H9 (cell line): ENCODE data around the gene SEC61A2. TPM values are rescaled to one million over a fixed set of nuclear protein-coding genes. Genes with fewer than 3 reads are reported as not detected.

ENCODE experiments used
- DNase-seq: peaks from one replicate; pipeline ENCODE4 v3.0.0-alpha.2; 2017
- H2AFZ ChIP-seq: one replicate; pipeline ENCODE4 v1.6.1; 2013; ENCODE audit warnings: mild to moderate bottlenecking, low read length, control low read depth, moderate library complexity
- H2AK5ac ChIP-seq: 2 replicates; pipeline ENCODE4 v1.6.1; 2013; ENCODE audit warnings: low read length, control low read depth, mixed read lengths; ENCODE audit not compliant: insufficient read length
- H2BK120ac ChIP-seq: one replicate; pipeline ENCODE4 v1.6.1; 2013; ENCODE audit warnings: low read depth, mild to moderate bottlenecking, low read length, control low read depth, inconsistent platforms; ENCODE audit not compliant: poor library complexity, severe bottlenecking
- H2BK12ac ChIP-seq: 2 replicates; pipeline ENCODE4 v1.6.1; 2013; ENCODE audit warnings: low read length, control low read depth, mixed read lengths, low read depth; ENCODE audit not compliant: insufficient read length
- H2BK15ac ChIP-seq: 2 replicates; pipeline ENCODE4 v1.6.1; 2013; ENCODE audit warnings: low read depth, low read length, control low read depth
- H2BK20ac ChIP-seq: one replicate; pipeline ENCODE4 v1.6.1; 2013; ENCODE audit warnings: low read depth, mild to moderate bottlenecking, low read length, control low read depth, inconsistent platforms; ENCODE audit not compliant: poor library complexity, severe bottlenecking
- H2BK5ac ChIP-seq: 2 replicates; pipeline ENCODE4 v1.6.1; 2013; ENCODE audit warnings: low read length, control low read depth, mixed read lengths; ENCODE audit not compliant: insufficient read length
- H3K14ac ChIP-seq: 2 replicates; pipeline ENCODE4 v1.6.1; 2013; ENCODE audit warnings: low read length, control low read depth; ENCODE audit not compliant: insufficient read depth
- H3K18ac ChIP-seq: 2 replicates; pipeline ENCODE4 v1.6.1; 2013; ENCODE audit warnings: low read depth, mild to moderate bottlenecking, mixed read lengths, low read length, control low read depth; ENCODE audit not compliant: insufficient read length
- H3K23ac ChIP-seq: 2 replicates; pipeline ENCODE4 v1.6.1; 2013; ENCODE audit warnings: low read length, control low read depth, mixed read lengths, low read depth; ENCODE audit not compliant: insufficient read length
- H3K23me2 ChIP-seq: 2 replicates; pipeline ENCODE4 v1.6.1; 2013; ENCODE audit warnings: low read depth, mild to moderate bottlenecking, mixed read lengths, low read length, control low read depth; ENCODE audit not compliant: insufficient read length, poor library complexity, severe bottlenecking
- H3K27ac ChIP-seq: 2 replicates; pipeline ENCODE4 v1.5.1; 2013; ENCODE audit warnings: low read length, control low read depth, mixed read lengths, low read depth; ENCODE audit not compliant: insufficient read length
- H3K27me3 ChIP-seq: 2 replicates; pipeline ENCODE4 v1.6.1; 2013; ENCODE audit warnings: low read length, control low read depth, inconsistent platforms; ENCODE audit not compliant: insufficient read depth
- H3K4ac ChIP-seq: 2 replicates; pipeline ENCODE4 v1.6.1; 2013; ENCODE audit warnings: low read depth, mild to moderate bottlenecking, control low read depth, inconsistent platforms, low read length, moderate library complexity
- H3K4me1 ChIP-seq: 2 replicates; pipeline ENCODE4 v1.6.1; 2013; ENCODE audit warnings: low read length, control low read depth, inconsistent platforms; ENCODE audit not compliant: insufficient read depth
- H3K4me2 ChIP-seq: 2 replicates; pipeline ENCODE4 v1.6.1; 2013; ENCODE audit warnings: low read length, control low read depth, mixed read lengths; ENCODE audit not compliant: insufficient read length, insufficient read depth
- H3K56ac ChIP-seq: 2 replicates; pipeline ENCODE4 v1.6.1; 2013; ENCODE audit warnings: low read depth, mild to moderate bottlenecking, mixed read lengths, low read length, control low read depth; ENCODE audit not compliant: insufficient read length
- H3K79me1 ChIP-seq: 2 replicates; pipeline ENCODE4 v1.6.1; 2013; ENCODE audit warnings: low read depth, mild to moderate bottlenecking, moderate library complexity, low read length, control low read depth, inconsistent platforms; ENCODE audit not compliant: insufficient read depth, poor library complexity, severe bottlenecking
- H3K79me2 ChIP-seq: 2 replicates; pipeline ENCODE4 v1.6.1; 2013; ENCODE audit warnings: low read length, control low read depth, inconsistent platforms; ENCODE audit not compliant: insufficient read depth
- H3K9ac ChIP-seq: 2 replicates; pipeline ENCODE4 v1.6.1; 2013; ENCODE audit warnings: low read length, control low read depth, mixed read lengths; ENCODE audit not compliant: insufficient read length; ENCODE audit errors: extremely low read depth
- H3K9me3 ChIP-seq: one replicate; pipeline ENCODE4 v1.6.1; 2013; ENCODE audit warnings: low read depth, low read length, inconsistent platforms; ENCODE audit not compliant: control insufficient read depth
- H3T11ph ChIP-seq: one replicate; pipeline ENCODE4 v1.6.1; 2013; ENCODE audit warnings: mild to moderate bottlenecking, low read length, control low read depth, inconsistent platforms
- H4K20me1 ChIP-seq: one replicate; pipeline ENCODE4 v1.6.1; 2013; ENCODE audit not compliant: control insufficient read depth, insufficient read length, insufficient read depth
- H4K5ac ChIP-seq: 2 replicates; pipeline ENCODE4 v1.6.1; 2013; ENCODE audit warnings: low read depth, mild to moderate bottlenecking, mixed read lengths, low read length, control low read depth; ENCODE audit not compliant: insufficient read length
- H4K8ac ChIP-seq: replicated peaks from 2 replicates; pipeline ENCODE4 v1.6.1; 2013; ENCODE audit warnings: low read length, control low read depth, mixed read lengths, low read depth; ENCODE audit not compliant: insufficient read length
- H4K91ac ChIP-seq: 2 replicates; pipeline ENCODE4 v1.6.1; 2013; ENCODE audit warnings: low read depth, mild to moderate bottlenecking, moderate library complexity, mixed read lengths, low read length, control low read depth; ENCODE audit not compliant: insufficient read length
- H3K27ac Mint-ChIP-seq, 3 experiments: 2 replicates in 2 of 3; 3 replicates in 1 of 3; pipeline ENCODE4 v1.8.0; 2020 to 2021; ENCODE audit warnings: mixed read lengths in 3 of 3, mild to moderate bottlenecking in 1 of 3, moderate library complexity in 1 of 3
- H3K27me3 Mint-ChIP-seq: 2 replicates; pipeline ENCODE4 v1.8.0; 2021; ENCODE audit warnings: low read depth, mild to moderate bottlenecking, moderate library complexity, mixed read lengths
- H3K36me3 Mint-ChIP-seq, 3 experiments: 2 replicates in 2 of 3; 3 replicates in 1 of 3; pipeline ENCODE4 v1.8.0; 2020 to 2021; ENCODE audit warnings: low read depth in 3 of 3, mixed read lengths in 3 of 3; ENCODE audit not compliant: insufficient read depth in 1 of 3
- H3K4me1 Mint-ChIP-seq, 2 experiments: 2 replicates each; pipeline ENCODE4 v1.8.0; 2020; ENCODE audit warnings: mixed read lengths in 2 of 2
- H3K4me3 Mint-ChIP-seq, 2 experiments: 2 replicates in 1 of 2; 3 replicates in 1 of 2; pipeline ENCODE4 v1.8.0; 2020 to 2021; ENCODE audit warnings: mild to moderate bottlenecking in 2 of 2, mixed read lengths in 2 of 2, moderate library complexity in 1 of 2
- H3K9me3 Mint-ChIP-seq, 2 experiments: 2 replicates in 1 of 2; 3 replicates in 1 of 2; pipeline ENCODE4 v1.8.0; 2020; ENCODE audit warnings: mild to moderate bottlenecking in 2 of 2, mixed read lengths in 2 of 2, moderate library complexity in 1 of 2
- WGBS: extraction: QIAGEN DNeasy Blood & Tissue Kit; methylation state at CpG from one replicate; pipeline ENCODE4 v1.1.7; 2013; ENCODE audit warnings: missing lambda C conversion rate, low lambda C conversion rate, mixed read lengths; ENCODE audit not compliant: insufficient read length; ENCODE audit errors: extremely low coverage; 5-methylcytosine and 5-hydroxymethylcytosine counted together
- total RNA-seq: library from RNA; stranded (reverse); gene quantifications from 2 replicates; pipeline ENCODE4 v1.2.1, GENCODE V29; 2021
- TF ChIP-seq, protein P1 (sequence below): fragments of 200-600 bp; sonication (generic); conservative IDR thresholded peaks from 3 replicates; pipeline ENCODE4 v1.8.0; 2021; ENCODE audit warnings: antibody characterized with exemption, mild to moderate bottlenecking

SEC61A2 gene
- total RNA-seq, 1 experiment from 2014 or later = 13.9 TPM

GRCh38 chr10:12184165-12184564 is 54.7 kb downstream of the SEC61A2 start:
- Histone ChIP-seq H2BK15ac (no peak overlapping the region), H3K9me3 (no peaks in the 10 kb centered on the region), H3K4me2 (no peak overlapping the region), H2BK120ac (no peak overlapping the region), H4K5ac (no peak overlapping the region), H2BK20ac (no peak overlapping the region), H3K4ac (no peak overlapping the region), H3K27me3 (no peaks in the 10 kb centered on the region), H2BK12ac (no peak overlapping the region), H4K8ac (no peak overlapping the region), H3K4me1 (peaks cover 11% of the 10 kb centered on the region), H3K9ac (no peak overlapping the region), H4K91ac (no peak overlapping the region), H2AK5ac (no peak overlapping the region), H3K18ac (no peak overlapping the region), H3K79me1 (peaks cover 13% of the 10 kb centered on the region), H3K14ac (no peak overlapping the region), H2BK5ac (no peak overlapping the region), H3K27ac (no peak overlapping the region), H2AFZ (no peak overlapping the region), H3K23ac (no peak overlapping the region), H3T11ph (no peak overlapping the region), H3K79me2 (no peaks in the 10 kb centered on the region; the same call in 1 of the 2 replicates), H4K20me1 (no peaks in the 10 kb centered on the region), H3K56ac (no peak overlapping the region), H3K23me2 (no peaks in the 10 kb centered on the region)
- no peak for DNase-seq
- WGBS = no CpG with 5 or more reads among the region's 7 CpGs
- H3K9me3 Mint-ChIP-seq = no peaks in the 10 kb centered on the region
- H3K27ac Mint-ChIP-seq = no peak overlapping the region
- no peak overlapping the region for H3K4me3 Mint-ChIP-seq
- peaks cover 14 to 54% (median 35%) of the 10 kb centered on the region in 3 experiments; a peak in 6 of 7 replicates for H3K36me3 Mint-ChIP-seq
- peaks cover 26 to 27% of the 10 kb centered on the region in 2 experiments for H3K4me1 Mint-ChIP-seq
- TF ChIP-seq, protein P1, sequence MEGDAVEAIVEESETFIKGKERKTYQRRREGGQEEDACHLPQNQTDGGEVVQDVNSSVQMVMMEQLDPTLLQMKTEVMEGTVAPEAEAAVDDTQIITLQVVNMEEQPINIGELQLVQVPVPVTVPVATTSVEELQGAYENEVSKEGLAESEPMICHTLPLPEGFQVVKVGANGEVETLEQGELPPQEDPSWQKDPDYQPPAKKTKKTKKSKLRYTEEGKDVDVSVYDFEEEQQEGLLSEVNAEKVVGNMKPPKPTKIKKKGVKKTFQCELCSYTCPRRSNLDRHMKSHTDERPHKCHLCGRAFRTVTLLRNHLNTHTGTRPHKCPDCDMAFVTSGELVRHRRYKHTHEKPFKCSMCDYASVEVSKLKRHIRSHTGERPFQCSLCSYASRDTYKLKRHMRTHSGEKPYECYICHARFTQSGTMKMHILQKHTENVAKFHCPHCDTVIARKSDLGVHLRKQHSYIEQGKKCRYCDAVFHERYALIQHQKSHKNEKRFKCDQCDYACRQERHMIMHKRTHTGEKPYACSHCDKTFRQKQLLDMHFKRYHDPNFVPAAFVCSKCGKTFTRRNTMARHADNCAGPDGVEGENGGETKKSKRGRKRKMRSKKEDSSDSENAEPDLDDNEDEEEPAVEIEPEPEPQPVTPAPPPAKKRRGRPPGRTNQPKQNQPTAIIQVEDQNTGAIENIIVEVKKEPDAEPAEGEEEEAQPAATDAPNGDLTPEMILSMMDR = no peak
- H3K27me3 Mint-ChIP-seq = no peaks in the 10 kb centered on the region
